ENCODE data around the gene NLRP3.

DNA sequence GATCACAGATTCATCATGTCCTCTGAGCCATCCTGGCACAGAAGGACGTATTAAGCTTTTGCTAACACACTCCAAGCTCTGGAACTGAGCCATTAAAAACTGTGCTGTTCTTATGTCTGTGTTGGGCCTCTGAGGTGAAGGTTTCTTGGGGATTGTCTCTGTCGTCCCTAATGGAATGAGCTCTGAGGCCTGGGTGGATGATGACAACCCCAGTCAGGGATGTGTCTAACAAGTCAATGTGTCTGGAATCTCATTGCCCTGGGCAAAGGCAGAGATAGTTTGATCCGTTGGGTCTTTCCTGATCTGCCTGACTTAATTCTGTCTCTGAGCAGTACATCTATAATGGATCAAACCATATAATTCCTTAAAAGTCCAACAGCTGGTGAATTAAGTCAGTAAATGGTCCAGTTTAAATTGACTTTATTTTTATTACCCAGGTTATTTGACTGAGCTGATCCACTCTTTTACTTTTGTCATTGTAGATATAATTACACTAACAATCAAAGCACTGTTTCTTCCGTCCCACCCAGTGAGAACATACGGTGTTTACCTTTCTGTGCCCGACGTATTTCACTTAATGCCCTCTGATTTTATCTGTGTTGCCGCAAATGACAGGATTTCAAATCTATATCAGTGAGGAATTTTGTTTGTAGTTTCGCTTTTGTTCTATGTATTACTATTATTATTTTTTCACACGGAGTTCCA is 80.8 kb downstream of the NLRP3 start:
- TF ChIP-seq, protein P1, sequence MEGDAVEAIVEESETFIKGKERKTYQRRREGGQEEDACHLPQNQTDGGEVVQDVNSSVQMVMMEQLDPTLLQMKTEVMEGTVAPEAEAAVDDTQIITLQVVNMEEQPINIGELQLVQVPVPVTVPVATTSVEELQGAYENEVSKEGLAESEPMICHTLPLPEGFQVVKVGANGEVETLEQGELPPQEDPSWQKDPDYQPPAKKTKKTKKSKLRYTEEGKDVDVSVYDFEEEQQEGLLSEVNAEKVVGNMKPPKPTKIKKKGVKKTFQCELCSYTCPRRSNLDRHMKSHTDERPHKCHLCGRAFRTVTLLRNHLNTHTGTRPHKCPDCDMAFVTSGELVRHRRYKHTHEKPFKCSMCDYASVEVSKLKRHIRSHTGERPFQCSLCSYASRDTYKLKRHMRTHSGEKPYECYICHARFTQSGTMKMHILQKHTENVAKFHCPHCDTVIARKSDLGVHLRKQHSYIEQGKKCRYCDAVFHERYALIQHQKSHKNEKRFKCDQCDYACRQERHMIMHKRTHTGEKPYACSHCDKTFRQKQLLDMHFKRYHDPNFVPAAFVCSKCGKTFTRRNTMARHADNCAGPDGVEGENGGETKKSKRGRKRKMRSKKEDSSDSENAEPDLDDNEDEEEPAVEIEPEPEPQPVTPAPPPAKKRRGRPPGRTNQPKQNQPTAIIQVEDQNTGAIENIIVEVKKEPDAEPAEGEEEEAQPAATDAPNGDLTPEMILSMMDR (conservative IDR thresholded peaks at IDR 0.05), result no peak
- no peak for TF ChIP-seq EZH2 (IDR thresholded peaks at IDR 0.05; ENCODE audit: low read depth)
